Testis (tissue), 2 donors: ENCODE results near the gene IL23R.

ENCODE experiments used
- CTCF ChIP-seq, 3 experiments: fragments of 450-650 bp in 2 of 3; fragments of 200-600 bp in 1 of 3; sonication (generic) in 1 of 3; IDR thresholded peaks; one replicate each; pipeline ENCODE4 v1.5.1; 2016 to 2019; ENCODE audit warnings: antibody characterized with exemption in 3 of 3, mild to moderate bottlenecking in 2 of 3, moderate library complexity in 1 of 3
- POLR2A ChIP-seq: fragments of 450-650 bp; IDR thresholded peaks from one replicate; pipeline ENCODE4 v1.6.1; 2017; ENCODE audit warnings: antibody characterized with exemption, mild to moderate bottlenecking, moderate library complexity

- TF ChIP-seq CTCF (IDR thresholded peaks at IDR 0.05) (no peak), POLR2A (no peak)
These were observed 70.0 kb downstream of the IL23R start for GRCh38 chr1:67236277-67236676.
